Measurements from ENCODE around the gene KAZN.
"Not testable (repeated sequence)": the region's sequence is repeated elsewhere in the genome, so short reads cannot be mapped to it uniquely, and the experiment has no call there.

The KAZN gene

GRCh38 chr1:15038232-15039016 lies 439.9 kb downstream of the KAZN start:
- DNase-seq (ENCODE audit: low read depth): peak; percentile 39
- no peak overlapping the region for H3K4me3 ChIP-seq (replicated peaks; ENCODE audit: low read depth, low read length)
- TF ChIP-seq CTCF (IDR thresholded peaks at IDR 0.05; ENCODE audit: low read length, missing control alignments): peak; percentile 43

GRCh38 chr1:15039017-15039648 lies 440.6 kb downstream of the KAZN start:
- H3K4me3 ChIP-seq (replicated peaks; ENCODE audit: low read depth, low read length): no peak overlapping the region
- TF ChIP-seq CTCF (IDR thresholded peaks at IDR 0.05; ENCODE audit: low read length, missing control alignments): no peak
- DNase-seq (ENCODE audit: low read depth): no peak

GRCh38 chr1:15039901-15040300 lies 441.4 kb downstream of the KAZN start:
- no peak for TF ChIP-seq CTCF (IDR thresholded peaks at IDR 0.05; ENCODE audit: low read length, missing control alignments)
- H3K4me3 ChIP-seq (replicated peaks; ENCODE audit: low read depth, low read length): no peak overlapping the region
- DNase-seq (ENCODE audit: low read depth): no peak

GRCh38 chr1:15040685-15041084 lies 442.2 kb downstream of the KAZN start:
- not testable (repeated sequence) for DNase-seq (ENCODE audit: low read depth); H3K4me3 ChIP-seq (replicated peaks; ENCODE audit: low read depth, low read length)

GRCh38 chr1:15042866-15043265 lies 444.4 kb downstream of the KAZN start:
- TF ChIP-seq CTCF (IDR thresholded peaks at IDR 0.05; ENCODE audit: low read length, missing control alignments): no peak
- no peak overlapping the region for H3K4me3 ChIP-seq (replicated peaks; ENCODE audit: low read depth, low read length)
- DNase-seq (ENCODE audit: low read depth): no peak

GRCh38 chr1:15043934-15044333 lies 445.4 kb downstream of the KAZN start:
- H3K4me3 ChIP-seq (replicated peaks; ENCODE audit: low read depth, low read length): no peak overlapping the region
- no peak for TF ChIP-seq CTCF (IDR thresholded peaks at IDR 0.05; ENCODE audit: low read length, missing control alignments)
- DNase-seq (ENCODE audit: low read depth): no peak

GRCh38 chr1:15045123-15045522 lies 446.6 kb downstream of the KAZN start:
- no peak for DNase-seq (ENCODE audit: low read depth)
- H3K4me3 ChIP-seq (replicated peaks; ENCODE audit: low read depth, low read length): no peak overlapping the region
- no peak for TF ChIP-seq CTCF (IDR thresholded peaks at IDR 0.05; ENCODE audit: low read length, missing control alignments)

All from fibroblast of pulmonary artery (primary cell).